ENCODE data around the gene NAV3.

DNA sequence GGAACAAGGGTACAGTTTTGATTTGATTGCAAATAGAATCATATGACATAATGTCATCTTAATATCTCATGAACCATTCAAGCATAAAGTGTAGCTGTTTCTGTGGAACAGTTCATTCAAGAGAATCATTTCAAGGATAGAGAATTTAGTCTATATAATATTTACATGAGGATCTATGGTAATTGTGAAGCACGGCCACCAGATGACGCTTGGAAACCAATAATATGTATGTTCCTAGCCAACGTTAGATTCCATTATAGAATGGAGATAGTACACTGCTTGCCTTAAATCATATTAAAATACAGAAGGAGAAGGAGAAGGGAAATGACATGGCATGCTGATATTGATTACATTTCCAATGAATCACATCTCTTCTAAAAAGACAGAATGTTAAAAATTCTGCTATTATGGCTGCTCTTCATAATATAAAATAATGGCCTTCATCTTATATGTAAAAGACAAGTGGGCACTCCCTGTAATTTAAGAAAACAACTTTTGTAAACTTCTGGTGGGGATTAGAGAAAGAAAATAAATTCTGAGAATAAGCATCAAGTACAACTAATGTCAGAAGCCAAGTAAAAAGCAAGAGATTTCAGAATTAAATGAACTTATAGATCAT, 351.0 kb downstream of the NAV3 start:
- TF ChIP-seq, protein P1, sequence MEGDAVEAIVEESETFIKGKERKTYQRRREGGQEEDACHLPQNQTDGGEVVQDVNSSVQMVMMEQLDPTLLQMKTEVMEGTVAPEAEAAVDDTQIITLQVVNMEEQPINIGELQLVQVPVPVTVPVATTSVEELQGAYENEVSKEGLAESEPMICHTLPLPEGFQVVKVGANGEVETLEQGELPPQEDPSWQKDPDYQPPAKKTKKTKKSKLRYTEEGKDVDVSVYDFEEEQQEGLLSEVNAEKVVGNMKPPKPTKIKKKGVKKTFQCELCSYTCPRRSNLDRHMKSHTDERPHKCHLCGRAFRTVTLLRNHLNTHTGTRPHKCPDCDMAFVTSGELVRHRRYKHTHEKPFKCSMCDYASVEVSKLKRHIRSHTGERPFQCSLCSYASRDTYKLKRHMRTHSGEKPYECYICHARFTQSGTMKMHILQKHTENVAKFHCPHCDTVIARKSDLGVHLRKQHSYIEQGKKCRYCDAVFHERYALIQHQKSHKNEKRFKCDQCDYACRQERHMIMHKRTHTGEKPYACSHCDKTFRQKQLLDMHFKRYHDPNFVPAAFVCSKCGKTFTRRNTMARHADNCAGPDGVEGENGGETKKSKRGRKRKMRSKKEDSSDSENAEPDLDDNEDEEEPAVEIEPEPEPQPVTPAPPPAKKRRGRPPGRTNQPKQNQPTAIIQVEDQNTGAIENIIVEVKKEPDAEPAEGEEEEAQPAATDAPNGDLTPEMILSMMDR (IDR thresholded peaks at IDR 0.05; ENCODE audit: low read depth, low read length) = peak; percentile 77
- no peak for TF ChIP-seq EZH2phosphoT487 (IDR thresholded peaks at IDR 0.05; ENCODE audit: low read depth)

Data from OCI-LY3 (cell line).